HEK293 (cell line): ENCODE data around the gene NATD1.

Experiments
- CTCF ChIA-PET: fragments of 350-600 bp; formaldehyde crosslinking; extraction: SDS; loops from one replicate; lab custom pipeline; 2021; ENCODE audit warnings: antibody characterized with exemption; lab: Yijun Ruan, JAX
- POLR2A ChIA-PET: fragments of 300-600 bp; formaldehyde crosslinking; extraction: SDS; loops from one replicate; lab custom pipeline; 2020; ENCODE audit warnings: antibody characterized with exemption, inconsistent platforms; lab: Yijun Ruan, JAX
- H3K27ac ChIP-seq: fragments of 200-500 bp; sonication (Bioruptor generic); 2 replicates; pipeline ENCODE4 v1.5.1; 2014; ENCODE audit warnings: low read depth, low read length, control low read depth, inconsistent platforms; ENCODE audit errors: extremely low read depth
- H3K36me3 ChIP-seq, 2 experiments: fragments of 200-500 bp in 1 of 2; sonication (Bioruptor generic) in 1 of 2; 1 replicate in 1 of 2; 2 replicates in 1 of 2; pipeline ENCODE4 v1.5.1; 2014 to 2017; ENCODE audit warnings: inconsistent platforms in 2 of 2, low read length in 2 of 2; ENCODE audit not compliant: control insufficient read depth in 2 of 2, insufficient read depth in 1 of 2
- H3K4me1 ChIP-seq: fragments of 200-500 bp; sonication (Bioruptor generic); 2 replicates; pipeline ENCODE4 v1.5.1; 2014; ENCODE audit warnings: mild to moderate bottlenecking, low read length, inconsistent platforms; ENCODE audit not compliant: control insufficient read depth, insufficient read depth
- H3K4me3 ChIP-seq: 2 replicates; pipeline ENCODE4 v1.5.1; 2011; ENCODE audit warnings: low read depth, mild to moderate bottlenecking, control low read depth, low read length, moderate library complexity
- H3K9me3 ChIP-seq: fragments of 200-500 bp; sonication (Bioruptor generic); 2 replicates; pipeline ENCODE4 v1.5.1; 2014; ENCODE audit warnings: low read depth, low read length, inconsistent platforms; ENCODE audit not compliant: control insufficient read depth, insufficient read depth
- GLIS2 ChIP-seq: fragments of 450-650 bp; formaldehyde crosslinking; IDR thresholded peaks from 2 replicates; pipeline ENCODE4 v1.5.1; 2016; ENCODE audit warnings: missing biosample characterization, missing genetic modification characterization
- KLF9 ChIP-seq: fragments of 450-650 bp; formaldehyde crosslinking; IDR thresholded peaks from 2 replicates; pipeline ENCODE4 v1.5.1; 2016; ENCODE audit warnings: missing biosample characterization, missing genetic modification characterization, low read depth
- OSR2 ChIP-seq: fragments of 450-650 bp; formaldehyde crosslinking; IDR thresholded peaks from 2 replicates; pipeline ENCODE4 v1.5.1; 2016; ENCODE audit warnings: missing biosample characterization, missing genetic modification characterization
- REST ChIP-seq: fragments of 450-650 bp; formaldehyde crosslinking; IDR thresholded peaks from 2 replicates; pipeline ENCODE4 v1.5.1; 2016; ENCODE audit warnings: missing biosample characterization, missing genetic modification characterization
- ZBTB7A ChIP-seq: fragments of 450-650 bp; formaldehyde crosslinking; IDR thresholded peaks from 2 replicates; pipeline ENCODE4 v1.5.1; 2016; ENCODE audit warnings: low read depth, missing biosample characterization, missing genetic modification characterization
- ZNF155 ChIP-seq: fragments of 450-650 bp; formaldehyde crosslinking; IDR thresholded peaks from 2 replicates; pipeline ENCODE4 v1.5.1; 2016; ENCODE audit warnings: missing biosample characterization, missing genetic modification characterization
- ZNF157 ChIP-seq: fragments of 450-650 bp; formaldehyde crosslinking; IDR thresholded peaks from 2 replicates; pipeline ENCODE4 v1.5.1; 2016; ENCODE audit warnings: missing biosample characterization, missing genetic modification characterization
- ZNF2 ChIP-seq: fragments of 450-650 bp; formaldehyde crosslinking; IDR thresholded peaks from 2 replicates; pipeline ENCODE4 v1.5.1; 2016; ENCODE audit warnings: missing biosample characterization, missing genetic modification characterization
- ZNF211 ChIP-seq: fragments of 450-650 bp; formaldehyde crosslinking; IDR thresholded peaks from 2 replicates; pipeline ENCODE4 v1.5.1; 2016; ENCODE audit warnings: low read depth, missing biosample characterization, missing genetic modification characterization
- ZNF221 ChIP-seq: fragments of 450-650 bp; formaldehyde crosslinking; IDR thresholded peaks from 2 replicates; pipeline ENCODE4 v1.5.1; 2017; ENCODE audit warnings: missing biosample characterization, missing genetic modification characterization, borderline replicate concordance
- ZNF23 ChIP-seq: fragments of 450-650 bp; formaldehyde crosslinking; IDR thresholded peaks from 2 replicates; pipeline ENCODE4 v1.5.1; 2016; ENCODE audit warnings: missing biosample characterization, missing genetic modification characterization, borderline replicate concordance
- ZNF274 ChIP-seq, 2 experiments: fragments of 200-500 bp in 1 of 2; fragments of 450-650 bp in 1 of 2; sonication (Bioruptor generic) in 1 of 2; formaldehyde crosslinking in 1 of 2; IDR thresholded peaks; 2 replicates each; pipeline versions ENCODE4 v1.5.1 to v1.6.1; 2014 to 2016; ENCODE audit warnings: borderline replicate concordance in 1 of 2, inconsistent platforms in 1 of 2, low read length in 1 of 2, missing biosample characterization in 1 of 2, missing genetic modification characterization in 1 of 2
- ZNF292 ChIP-seq: fragments of 450-650 bp; formaldehyde crosslinking; IDR thresholded peaks from 2 replicates; pipeline ENCODE4 v1.5.1; 2016; ENCODE audit warnings: low read depth, missing biosample characterization, missing genetic modification characterization, borderline replicate concordance
- ZNF350 ChIP-seq: fragments of 450-650 bp; formaldehyde crosslinking; IDR thresholded peaks from 2 replicates; pipeline ENCODE4 v1.5.0; 2017; ENCODE audit warnings: missing biosample characterization, mild to moderate bottlenecking, missing genetic modification characterization
- ZNF37A ChIP-seq: fragments of 450-650 bp; IDR thresholded peaks from 2 replicates; pipeline ENCODE4 v1.5.1; 2018; ENCODE audit warnings: missing biosample characterization, missing genetic modification characterization
- ZNF398 ChIP-seq: fragments of 450-650 bp; formaldehyde crosslinking; IDR thresholded peaks from 2 replicates; pipeline ENCODE4 v1.5.1; 2017; ENCODE audit warnings: missing biosample characterization, missing genetic modification characterization
- ZNF548 ChIP-seq: fragments of 450-650 bp; formaldehyde crosslinking; IDR thresholded peaks from 2 replicates; pipeline ENCODE4 v1.5.1; 2016; ENCODE audit warnings: missing biosample characterization, missing genetic modification characterization
- ZNF600 ChIP-seq: fragments of 450-650 bp; formaldehyde crosslinking; IDR thresholded peaks from 2 replicates; pipeline ENCODE4 v1.5.1; 2016; ENCODE audit warnings: missing biosample characterization, missing genetic modification characterization
- ZNF626 ChIP-seq: fragments of 450-650 bp; sonication (Bioruptor Pico); formaldehyde crosslinking; IDR thresholded peaks from 2 replicates; pipeline ENCODE4 v1.5.1; 2018; ENCODE audit warnings: missing biosample characterization, missing genetic modification characterization, inconsistent platforms
- ZNF830 ChIP-seq: fragments of 450-650 bp; IDR thresholded peaks from 2 replicates; pipeline ENCODE4 v1.5.0; 2018; ENCODE audit warnings: missing biosample characterization, missing genetic modification characterization, low read depth, mild to moderate bottlenecking, moderate library complexity
- TF ChIP-seq, protein P1 (sequence below): fragments of 450-650 bp; formaldehyde crosslinking; IDR thresholded peaks from 2 replicates; pipeline ENCODE4 v1.5.1; 2016; ENCODE audit warnings: missing biosample characterization, missing genetic modification characterization
- TF ChIP-seq, protein P2 (sequence below): fragments of 450-650 bp; formaldehyde crosslinking; IDR thresholded peaks from 2 replicates; pipeline ENCODE4 v1.5.1; 2017; ENCODE audit warnings: missing biosample characterization, missing genetic modification characterization

The NATD1 gene

DNA sequence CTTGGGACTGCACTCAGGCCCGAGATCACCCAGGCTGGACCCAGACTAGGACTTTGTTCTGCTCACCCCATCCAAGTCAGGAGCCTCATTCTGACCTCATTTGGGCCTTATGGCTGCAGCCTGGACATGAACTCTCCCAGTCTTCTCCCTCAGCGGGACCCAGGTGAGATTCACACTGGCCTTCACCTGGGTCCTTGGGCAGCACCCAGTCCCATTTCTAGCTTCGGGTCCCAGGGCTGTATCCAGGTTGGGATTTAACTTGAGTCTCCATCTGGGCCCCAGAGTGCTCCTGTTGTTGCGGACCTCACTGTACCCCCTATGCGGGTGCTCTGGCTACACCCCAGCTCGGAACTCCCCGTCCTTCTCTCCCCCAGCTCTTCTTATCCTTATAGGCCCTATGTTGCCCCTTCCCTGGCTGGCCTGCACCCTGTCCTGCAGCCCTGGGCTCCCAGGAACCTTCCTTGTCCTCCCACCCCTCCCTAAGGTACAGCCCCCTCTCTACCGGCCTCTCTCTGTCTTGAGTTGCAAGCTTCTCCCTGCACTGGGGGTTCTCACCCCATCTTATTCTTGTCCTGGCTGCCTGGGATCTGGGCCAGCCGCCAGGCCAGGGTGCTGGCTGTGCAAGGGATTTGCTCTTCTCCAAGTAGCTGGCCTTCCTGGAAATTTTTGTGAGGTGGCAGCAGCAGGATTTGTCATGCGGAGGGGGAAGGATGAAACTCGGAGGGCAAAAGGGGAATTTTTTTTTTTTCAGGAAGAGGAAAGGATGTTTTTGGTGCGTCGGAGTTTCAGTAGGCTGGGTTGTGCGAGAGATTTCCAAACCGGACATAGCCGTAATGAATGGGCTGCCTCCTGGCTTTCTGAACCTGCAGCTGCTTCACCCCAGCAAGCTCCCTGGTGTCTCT, 32.2 kb upstream of the NATD1 start (continued):
- TF ChIP-seq, protein P1, sequence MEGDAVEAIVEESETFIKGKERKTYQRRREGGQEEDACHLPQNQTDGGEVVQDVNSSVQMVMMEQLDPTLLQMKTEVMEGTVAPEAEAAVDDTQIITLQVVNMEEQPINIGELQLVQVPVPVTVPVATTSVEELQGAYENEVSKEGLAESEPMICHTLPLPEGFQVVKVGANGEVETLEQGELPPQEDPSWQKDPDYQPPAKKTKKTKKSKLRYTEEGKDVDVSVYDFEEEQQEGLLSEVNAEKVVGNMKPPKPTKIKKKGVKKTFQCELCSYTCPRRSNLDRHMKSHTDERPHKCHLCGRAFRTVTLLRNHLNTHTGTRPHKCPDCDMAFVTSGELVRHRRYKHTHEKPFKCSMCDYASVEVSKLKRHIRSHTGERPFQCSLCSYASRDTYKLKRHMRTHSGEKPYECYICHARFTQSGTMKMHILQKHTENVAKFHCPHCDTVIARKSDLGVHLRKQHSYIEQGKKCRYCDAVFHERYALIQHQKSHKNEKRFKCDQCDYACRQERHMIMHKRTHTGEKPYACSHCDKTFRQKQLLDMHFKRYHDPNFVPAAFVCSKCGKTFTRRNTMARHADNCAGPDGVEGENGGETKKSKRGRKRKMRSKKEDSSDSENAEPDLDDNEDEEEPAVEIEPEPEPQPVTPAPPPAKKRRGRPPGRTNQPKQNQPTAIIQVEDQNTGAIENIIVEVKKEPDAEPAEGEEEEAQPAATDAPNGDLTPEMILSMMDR: no peak
- TF ChIP-seq ZNF157 (tag by site-specific recombination) (no peak), ZNF398 (tag by site-specific recombination) (0 out of 2 replicates have a peak, but pooled peaks have one; percentile 9), ZNF37A (tag by site-specific recombination) (no peak), KLF9 (no peak), GLIS2 (tag by site-specific recombination) (peak; percentile 36; the same call in 1 of the 2 replicates), ZNF626 (no peak), ZNF600 (tag by site-specific recombination) (peak; percentile 39; the same call in 1 of the 2 replicates)

GRCh38 chr17:21284319-21285163, 31.3 kb upstream of the NATD1 start, which contains the start of gene MAP2K3:
Gene MAP2K3, plus strand, starts transcription at chr17:21284711. Its CDS starts 210 bp downstream, at chr17:21284921.
- Histone ChIP-seq H3K27ac (peak within 1 kb of the TSS; percentile 70), H3K36me3 (peaks cover 0 to 17% of the 10 kb centered on the region in 2 experiments; a peak in 1 of 3 replicates), H3K9me3 (no peaks in the 10 kb centered on the region), H3K4me1 (peaks cover 25% of the 10 kb centered on the region), H3K4me3 (peak within 1 kb of the TSS; percentile 68)
- ChIA-PET CTCF (interaction anchor here (1.0 to 3.7 kb wide), 3 partner anchors 8 to 173 kb away, joined by 4 to 24 read pairs (median 11); no protein-coding TSS in a partner anchor), POLR2A (interaction anchor here (1.3 to 4.1 kb wide), 2 partner anchors 9 to 157 kb away, joined by 4 to 42 read pairs; partner anchors contain the start of gene DHRS7B)
- no peak for TF ChIP-seq ZNF155
- TF ChIP-seq ZNF548 (tag by site-specific recombination): no peak
- TF ChIP-seq ZNF292 (tag by site-specific recombination): no peak
- TF ChIP-seq ZNF830 (tag by site-specific recombination): no peak
- TF ChIP-seq REST (tag by site-specific recombination): no peak
- TF ChIP-seq OSR2 (tag by site-specific recombination): no peak
- TF ChIP-seq, protein P2, sequence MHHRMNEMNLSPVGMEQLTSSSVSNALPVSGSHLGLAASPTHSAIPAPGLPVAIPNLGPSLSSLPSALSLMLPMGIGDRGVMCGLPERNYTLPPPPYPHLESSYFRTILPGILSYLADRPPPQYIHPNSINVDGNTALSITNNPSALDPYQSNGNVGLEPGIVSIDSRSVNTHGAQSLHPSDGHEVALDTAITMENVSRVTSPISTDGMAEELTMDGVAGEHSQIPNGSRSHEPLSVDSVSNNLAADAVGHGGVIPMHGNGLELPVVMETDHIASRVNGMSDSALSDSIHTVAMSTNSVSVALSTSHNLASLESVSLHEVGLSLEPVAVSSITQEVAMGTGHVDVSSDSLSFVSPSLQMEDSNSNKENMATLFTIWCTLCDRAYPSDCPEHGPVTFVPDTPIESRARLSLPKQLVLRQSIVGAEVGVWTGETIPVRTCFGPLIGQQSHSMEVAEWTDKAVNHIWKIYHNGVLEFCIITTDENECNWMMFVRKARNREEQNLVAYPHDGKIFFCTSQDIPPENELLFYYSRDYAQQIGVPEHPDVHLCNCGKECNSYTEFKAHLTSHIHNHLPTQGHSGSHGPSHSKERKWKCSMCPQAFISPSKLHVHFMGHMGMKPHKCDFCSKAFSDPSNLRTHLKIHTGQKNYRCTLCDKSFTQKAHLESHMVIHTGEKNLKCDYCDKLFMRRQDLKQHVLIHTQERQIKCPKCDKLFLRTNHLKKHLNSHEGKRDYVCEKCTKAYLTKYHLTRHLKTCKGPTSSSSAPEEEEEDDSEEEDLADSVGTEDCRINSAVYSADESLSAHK (tag by site-specific recombination): no peak
- no peak for TF ChIP-seq ZNF211 (tag by site-specific recombination)
- TF ChIP-seq ZNF23 (tag by site-specific recombination): no peak
- TF ChIP-seq ZNF221 (tag by site-specific recombination): no peak
- TF ChIP-seq ZNF274 (IDR thresholded peaks at IDR 0.05; ENCODE audit: low read length): no peak
- TF ChIP-seq ZNF274 (tag by site-specific recombination; IDR thresholded peaks at IDR 0.05; ENCODE audit: borderline replicate concordance): no peak
- no peak for TF ChIP-seq ZBTB7A
- TF ChIP-seq ZNF350 (tag by site-specific recombination): no peak
- TF ChIP-seq ZNF2 (tag by site-specific recombination): no peak
